Measurements from ENCODE around the gene ROM1. TPM values are rescaled to one million over a fixed set of nuclear protein-coding genes. Genes with fewer than 3 reads are reported as not detected.
A peak's percentile ranks its signal among the peaks of the same experiment; 100 is the strongest.
"Not testable (repeated sequence)": the region's sequence is repeated elsewhere in the genome, so short reads cannot be mapped to it uniquely, and the experiment has no call there.

Gene ROM1
- total RNA-seq, 1 experiment from 2014 or later, result 5.8 TPM

- peaks cover 95% of the 10 kb centered on the region for H3K79me2 ChIP-seq (ENCODE audit: low read length)
- POLR2A ChIA-PET (ENCODE audit: unreplicated experiment); H2AFZ ChIP-seq (ENCODE audit: low read length); ATAC-seq; H3K9me2 ChIP-seq (replicated peaks; ENCODE audit: low read length); H3K27me3 ChIP-seq (ENCODE audit: low read length); DNase-seq; H3K9me3 ChIP-seq (ENCODE audit: low read length); H3K27ac ChIP-seq (ENCODE audit: low read length); BruUV-seq (replicated peaks); intact Hi-C loops (cut with micrococcal nuclease); H3F3A ChIP-seq (ENCODE audit: low read length, unreplicated experiment): not testable (repeated sequence)
- peaks cover 61% of the 10 kb centered on the region for H3K36me3 ChIP-seq (ENCODE audit: low read depth, low read length)
- CTCF ChIA-PET, result interaction anchor here (1.0 kb wide), 1 partner anchor 29 kb away, joined by 3 read pairs; no protein-coding TSS in a partner anchor
- peaks cover 36% of the 10 kb centered on the region for H3K4me1 ChIP-seq (ENCODE audit: insufficient read depth, low read length)
- H3K9ac ChIP-seq (ENCODE audit: low read length), result peak overlapping the region; percentile 98
- H3K4me3 ChIP-seq (ENCODE audit: low read length), result peak overlapping the region; percentile 94
- peak overlapping the region; percentile 80 for H3K4me2 ChIP-seq (ENCODE audit: low read length)
- H4K20me1 ChIP-seq (ENCODE audit: low read length), result peaks cover 45% of the 10 kb centered on the region
Measured at GRCh38 chr11:62571493-62571892, 41.6 kb upstream of the ROM1 start.

GRCh38 chr11:62572431-62572830, 40.6 kb upstream of the ROM1 start:
- TF ChIP-seq EZH2phosphoT487 (IDR thresholded peaks at IDR 0.05; ENCODE audit: borderline replicate concordance, low read length) (no peak), CTCF (conservative IDR thresholded peaks at IDR 0.05; ENCODE audit: low read depth, low read length) (no peak), EZH2 (IDR thresholded peaks at IDR 0.05; ENCODE audit: low read length, unreplicated experiment) (no peak)
- no peaks in the 10 kb centered on the region for H3K27me3 ChIP-seq (ENCODE audit: low read length)
- DNase-seq (no peak), ATAC-seq (no peak)
- H3K36me3 ChIP-seq (ENCODE audit: low read depth, low read length), result peaks cover 54% of the 10 kb centered on the region
- intact Hi-C loops (cut with micrococcal nuclease), result no loop called here
- ChIA-PET CTCF (no interaction called here), POLR2A (ENCODE audit: unreplicated experiment) (no interaction called here)
- H3K79me2 ChIP-seq (ENCODE audit: low read length), result peaks cover 86% of the 10 kb centered on the region
- H3K9me2 ChIP-seq (replicated peaks; ENCODE audit: low read length), result no peaks in the 10 kb centered on the region
- peaks cover 36% of the 10 kb centered on the region for H3K4me1 ChIP-seq (ENCODE audit: insufficient read depth, low read length)
- peaks cover 35% of the 10 kb centered on the region for H4K20me1 ChIP-seq (ENCODE audit: low read length)
- no peak overlapping the region for H2AFZ ChIP-seq (ENCODE audit: low read length)
- no TSS peak for BruUV-seq (replicated peaks)
- peak overlapping the region; percentile 98 for H3K9ac ChIP-seq (ENCODE audit: low read length)
- no peaks in the 10 kb centered on the region for H3F3A ChIP-seq (ENCODE audit: low read length, unreplicated experiment)
- no peaks in the 10 kb centered on the region for H3K9me3 ChIP-seq (ENCODE audit: low read length)
- H3K4me2 ChIP-seq (ENCODE audit: low read length), result peak overlapping the region; percentile 80
- peak overlapping the region; percentile 94 for H3K4me3 ChIP-seq (ENCODE audit: low read length)
- no peak overlapping the region for H3K27ac ChIP-seq (ENCODE audit: low read length)

GRCh38 chr11:62573006-62573591, 40.0 kb upstream of the ROM1 start:
- no peak for TF ChIP-seq EZH2phosphoT487 (IDR thresholded peaks at IDR 0.05; ENCODE audit: borderline replicate concordance, low read length)
- Histone ChIP-seq H3K27me3 (ENCODE audit: low read length) (no peaks in the 10 kb centered on the region), H3K4me1 (ENCODE audit: insufficient read depth, low read length) (peaks cover 36% of the 10 kb centered on the region), H2AFZ (ENCODE audit: low read length) (peak overlapping the region; percentile 74), H3K9ac (ENCODE audit: low read length) (peak overlapping the region; percentile 98), H4K20me1 (ENCODE audit: low read length) (peaks cover 33% of the 10 kb centered on the region), H3K79me2 (ENCODE audit: low read length) (peaks cover 81% of the 10 kb centered on the region), H3K4me3 (ENCODE audit: low read length) (peak overlapping the region; percentile 94), H3K36me3 (ENCODE audit: low read depth, low read length) (peaks cover 52% of the 10 kb centered on the region), H3K9me3 (ENCODE audit: low read length) (no peaks in the 10 kb centered on the region), H3F3A (ENCODE audit: low read length, unreplicated experiment) (no peaks in the 10 kb centered on the region), H3K4me2 (ENCODE audit: low read length) (peak overlapping the region; percentile 80), H3K9me2 (replicated peaks; ENCODE audit: low read length) (no peaks in the 10 kb centered on the region), H3K27ac (ENCODE audit: low read length) (peak overlapping the region; percentile 49)
- intact Hi-C loops (cut with micrococcal nuclease), result no loop called here
- no peak for DNase-seq
- ChIA-PET POLR2A (ENCODE audit: unreplicated experiment) (interaction anchor here (0.6 to 1.3 kb wide), 11 partner anchors 12 to 180 kb away, joined by 3 to 23 read pairs (median 5); partner anchors contain the start of genes AHNAK, B3GAT3, C11orf98 and CSKMT), CTCF (interaction anchor here (1.0 to 1.6 kb wide), 4 partner anchors 13 to 180 kb away, joined by 3 to 7 read pairs (median 6); partner anchors contain the start of gene TUT1)
- ATAC-seq, result no peak; the same call in 1 of the 2 replicates
- TSS peak; percentile 74 for BruUV-seq (replicated peaks)
